SK-N-SH (cell line): ENCODE data around the gene IFNA10.
"Not testable (repeated sequence)": the region's sequence is repeated elsewhere in the genome, so short reads cannot be mapped to it uniquely, and the experiment has no call there.

ENCODE experiments used
- SIN3A ChIP-seq: IDR thresholded peaks from 2 replicates; pipeline ENCODE4 v1.6.1; 2012; ENCODE audit warnings: low read depth, mild to moderate bottlenecking, low read length, moderate library complexity, borderline replicate concordance
- TCF12 ChIP-seq: IDR thresholded peaks from 2 replicates; pipeline ENCODE4 v1.4.0; 2012
- TF ChIP-seq, protein P1 (sequence below): fragments of 200-600 bp; sonication (generic); IDR thresholded peaks from 2 replicates; pipeline ENCODE4 v1.6.1; 2017; ENCODE audit warnings: antibody characterized with exemption, mild to moderate bottlenecking, moderate library complexity

- TF ChIP-seq TCF12, SIN3A: not testable (repeated sequence)
- TF ChIP-seq, protein P1, sequence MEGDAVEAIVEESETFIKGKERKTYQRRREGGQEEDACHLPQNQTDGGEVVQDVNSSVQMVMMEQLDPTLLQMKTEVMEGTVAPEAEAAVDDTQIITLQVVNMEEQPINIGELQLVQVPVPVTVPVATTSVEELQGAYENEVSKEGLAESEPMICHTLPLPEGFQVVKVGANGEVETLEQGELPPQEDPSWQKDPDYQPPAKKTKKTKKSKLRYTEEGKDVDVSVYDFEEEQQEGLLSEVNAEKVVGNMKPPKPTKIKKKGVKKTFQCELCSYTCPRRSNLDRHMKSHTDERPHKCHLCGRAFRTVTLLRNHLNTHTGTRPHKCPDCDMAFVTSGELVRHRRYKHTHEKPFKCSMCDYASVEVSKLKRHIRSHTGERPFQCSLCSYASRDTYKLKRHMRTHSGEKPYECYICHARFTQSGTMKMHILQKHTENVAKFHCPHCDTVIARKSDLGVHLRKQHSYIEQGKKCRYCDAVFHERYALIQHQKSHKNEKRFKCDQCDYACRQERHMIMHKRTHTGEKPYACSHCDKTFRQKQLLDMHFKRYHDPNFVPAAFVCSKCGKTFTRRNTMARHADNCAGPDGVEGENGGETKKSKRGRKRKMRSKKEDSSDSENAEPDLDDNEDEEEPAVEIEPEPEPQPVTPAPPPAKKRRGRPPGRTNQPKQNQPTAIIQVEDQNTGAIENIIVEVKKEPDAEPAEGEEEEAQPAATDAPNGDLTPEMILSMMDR: not testable (repeated sequence)
Measured at GRCh38 chr9:21213411-21214326, 6.7 kb upstream of the IFNA10 start.
